GM23248 (cell line): Measurements from ENCODE around the gene LRGUK.

Source experiments
- EZH2 ChIP-seq: fragments of 200-600 bp; sonication (generic); IDR thresholded peaks from 2 replicates; pipeline ENCODE4 v1.6.1; 2018; ENCODE audit warnings: antibody characterized with exemption, mild to moderate bottlenecking; ENCODE audit not compliant: insufficient read depth, poor library complexity, severe bottlenecking
- EZH2phosphoT487 ChIP-seq: fragments of 200-600 bp; sonication (generic); IDR thresholded peaks from 2 replicates; pipeline ENCODE4 v1.6.1; 2018; ENCODE audit warnings: antibody characterized with exemption, moderate library complexity, mild to moderate bottlenecking, low read depth; ENCODE audit not compliant: insufficient read depth

DNA sequence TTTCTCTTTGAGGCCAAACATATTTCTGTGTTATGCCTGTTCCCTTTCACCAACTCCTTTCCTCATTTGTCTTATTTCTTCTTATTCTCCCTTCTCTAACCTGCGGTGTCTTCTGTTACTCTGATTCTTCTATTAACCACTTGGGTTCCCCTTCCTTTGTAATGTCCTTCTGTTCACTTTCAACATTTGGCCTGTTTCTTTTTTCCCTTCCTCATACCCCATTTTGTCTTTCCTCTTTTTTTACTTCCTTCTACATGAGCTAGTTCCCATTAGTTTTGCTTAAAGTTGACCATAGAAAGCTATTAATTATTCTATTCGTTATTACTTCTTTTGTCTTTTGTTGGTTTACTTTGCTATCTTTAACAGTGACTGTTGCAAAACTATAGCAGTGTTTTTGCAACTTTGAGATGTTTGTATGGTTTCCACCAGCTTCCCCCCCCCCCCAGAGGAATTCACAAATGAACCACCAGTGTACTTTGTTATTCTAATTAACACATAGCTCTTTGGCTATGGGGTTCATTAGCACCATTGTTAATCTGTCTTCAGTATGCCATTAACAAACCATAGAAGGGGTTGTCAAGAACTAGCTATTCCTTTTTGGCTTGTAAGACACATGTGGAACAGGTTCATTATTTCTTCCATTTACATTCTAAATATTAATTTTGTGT lies 2.9 kb downstream of the LRGUK start:
- TF ChIP-seq EZH2 (no peak), EZH2phosphoT487 (no peak)
